Spinal cord (tissue), 10 donors: ENCODE measurements around the gene CEACAM19. TPM values are rescaled to one million over a fixed set of nuclear protein-coding genes. Genes with fewer than 3 reads are reported as not detected.
"Not testable (repeated sequence)": the region's sequence is repeated elsewhere in the genome, so short reads cannot be mapped to it uniquely, and the experiment has no call there.

Source experiments
- DNase-seq, 6 donors: peaks; one replicate each; pipeline versions ENCODE4 v3.0.0 to v3.0.0-alpha.2; 2013 to 2015; ENCODE audit warnings: low spot score in 6 of 6, low read depth in 4 of 6
- H3K27ac ChIP-seq: one replicate; pipeline ENCODE4 v1.5.1; 2013; ENCODE audit warnings: low read depth, low read length, control low read depth
- H3K27me3 ChIP-seq: one replicate; pipeline ENCODE4 v1.6.1; 2013; ENCODE audit warnings: low read length; ENCODE audit not compliant: control insufficient read depth, insufficient read depth
- H3K36me3 ChIP-seq: one replicate; pipeline ENCODE4 v1.6.1; 2013; ENCODE audit warnings: low read length; ENCODE audit not compliant: control insufficient read depth, insufficient read depth
- H3K4me1 ChIP-seq: one replicate; pipeline ENCODE4 v1.6.1; 2013; ENCODE audit warnings: low read length; ENCODE audit not compliant: control insufficient read depth, insufficient read depth
- H3K4me3 ChIP-seq: one replicate; pipeline ENCODE4 v1.5.1; 2013; ENCODE audit warnings: low read depth, low read length, control low read depth
- H3K9me3 ChIP-seq: one replicate; pipeline ENCODE4 v1.6.1; 2013; ENCODE audit warnings: low read length; ENCODE audit not compliant: control insufficient read depth, insufficient read depth
- WGBS: methylation state at CpG from one replicate; pipeline ENCODE4 v1.1.5; 2013; ENCODE audit warnings: missing lambda C conversion rate; ENCODE audit not compliant: insufficient coverage; 5-methylcytosine and 5-hydroxymethylcytosine counted together
- long read RNA-seq, 4 donors: transcript quantifications; one replicate each; lab custom pipeline, GENCODE V29; 2026
- polyA plus RNA-seq, 2 donors: library from polyadenylated mRNA; unstranded; fragments of 120-200 nt; gene quantifications; one replicate each; pipeline ENCODE4 v1.2.1, GENCODE V29; 2013; ENCODE audit not compliant: insufficient read length in 2 of 2
- total RNA-seq, 2 donors: library from RNA; depleted of rRNA in 1 of 2; stranded (reverse); fragments of 120-200 nt in 1 of 2; fragments of >200 nt in 1 of 2; gene quantifications; one replicate each; pipeline versions ENCODE4 v1.2.3 to v1.2.4, GENCODE V29; 2013 to 2014
- donor health status: healthy.

CEACAM19 gene
- 1 to 10 TPM in 1 of 2 donors, under 1 TPM in 1; 0.79 to 4.1 TPM for total RNA-seq
- polyA plus RNA-seq = 10 to 100 TPM in 1 of 2 donors, 1 to 10 TPM in 1; 9.9 to 21.5 TPM
- long read RNA-seq, donor 1 = 0 reads
- long read RNA-seq, donor 2 = 0 reads
- long read RNA-seq, donor 3 = 0 reads
- long read RNA-seq, donor 4 = 0 reads

- 77% methylated on average over 2 of the region's 2 CpGs for whole genome bisulfite sequencing
- H3K36me3 ChIP-seq = peaks cover 2% of the 10 kb centered on the region
Observed at GRCh38 chr19:44671400-44671799, at the start of gene CEACAM19. TSS of gene CEACAM19 (plus strand) at chr19:44671482. CDS start at chr19:44671932, 450 bp downstream.

GRCh38 chr19:44623080-44623479, 48.2 kb upstream of the CEACAM19 start:
- H3K9me3 ChIP-seq = no peaks in the 10 kb centered on the region
- no peaks in the 10 kb centered on the region for H3K4me1 ChIP-seq
- H3K27me3 ChIP-seq = no peaks in the 10 kb centered on the region
- no peak for DNase-seq
- 59% methylated on average over 5 of the region's 5 CpGs for WGBS
- no peak overlapping the region for H3K4me3 ChIP-seq
- H3K36me3 ChIP-seq = no peaks in the 10 kb centered on the region
- no peak overlapping the region for H3K27ac ChIP-seq

More at GRCh38 chr19:44671400-44671799, at the start of gene CEACAM19:
- no peaks in the 10 kb centered on the region for H3K27me3 ChIP-seq
- no peak within 1 kb of the TSS for H3K27ac ChIP-seq
- H3K4me1 ChIP-seq = no peaks in the 10 kb centered on the region
- DNase-seq = no peak
- H3K4me3 ChIP-seq = no peak within 1 kb of the TSS
- no peaks in the 10 kb centered on the region for H3K9me3 ChIP-seq

GRCh38 chr19:44623626-44624025, 47.7 kb upstream of the CEACAM19 start:
- Histone ChIP-seq H3K36me3 (no peaks in the 10 kb centered on the region), H3K9me3 (no peaks in the 10 kb centered on the region), H3K27me3 (no peaks in the 10 kb centered on the region), H3K4me3 (no peak overlapping the region), H3K4me1 (no peaks in the 10 kb centered on the region), H3K27ac (no peak overlapping the region)
- WGBS = 100% methylated on average over 1 of the region's 4 CpGs
- no peak for DNase-seq

- Histone ChIP-seq H3K36me3 (no peaks in the 10 kb centered on the region), H3K27me3 (no peaks in the 10 kb centered on the region), H3K27ac (no peak overlapping the region), H3K9me3 (no peaks in the 10 kb centered on the region), H3K4me1 (no peaks in the 10 kb centered on the region), H3K4me3 (no peak overlapping the region)
- no peak for DNase-seq
- no CpG with 5 or more reads among the region's 4 CpGs for WGBS
Observed at GRCh38 chr19:44624840-44625354, 46.4 kb upstream of the CEACAM19 start.

- WGBS = 86% methylated on average over 4 of the region's 4 CpGs
- H3K27ac ChIP-seq, H3K9me3 ChIP-seq, H3K27me3 ChIP-seq, H3K4me3 ChIP-seq, H3K36me3 ChIP-seq, DNase-seq, H3K4me1 ChIP-seq: not testable (repeated sequence)
Observed at GRCh38 chr19:44625637-44626036, 45.6 kb upstream of the CEACAM19 start.

GRCh38 chr19:44626048-44626624, 45.1 kb upstream of the CEACAM19 start:
- Histone ChIP-seq H3K9me3 (no peaks in the 10 kb centered on the region), H3K4me3 (no peak overlapping the region), H3K27ac (no peak overlapping the region), H3K4me1 (no peaks in the 10 kb centered on the region), H3K36me3 (no peaks in the 10 kb centered on the region), H3K27me3 (no peaks in the 10 kb centered on the region)
- no peak for DNase-seq
- 100% methylated on average over 1 of the region's 1 CpG for WGBS

GRCh38 chr19:44627631-44628030, 43.7 kb upstream of the CEACAM19 start:
- Histone ChIP-seq H3K27me3 (no peaks in the 10 kb centered on the region), H3K4me1 (no peaks in the 10 kb centered on the region), H3K36me3 (no peaks in the 10 kb centered on the region), H3K4me3 (no peak overlapping the region), H3K9me3 (no peaks in the 10 kb centered on the region), H3K27ac (no peak overlapping the region)
- 92% methylated on average over 4 of the region's 4 CpGs for WGBS
- DNase-seq = no peak

- Histone ChIP-seq H3K27me3 (no peaks in the 10 kb centered on the region), H3K4me1 (peaks cover under 1% of the 10 kb centered on the region), H3K9me3 (no peaks in the 10 kb centered on the region), H3K36me3 (no peaks in the 10 kb centered on the region), H3K27ac (no peak overlapping the region), H3K4me3 (no peak overlapping the region)
- no peak for DNase-seq
- WGBS = 84% methylated on average over 3 of the region's 3 CpGs
Observed at GRCh38 chr19:44628793-44629192, 42.5 kb upstream of the CEACAM19 start.

GRCh38 chr19:44631611-44632010, 39.7 kb upstream of the CEACAM19 start:
- H3K9me3 ChIP-seq, DNase-seq, H3K36me3 ChIP-seq, H3K4me1 ChIP-seq, H3K4me3 ChIP-seq, H3K27me3 ChIP-seq, H3K27ac ChIP-seq: not testable (repeated sequence)
- WGBS = 100% methylated on average over 1 of the region's 8 CpGs

- WGBS = 20% methylated on average over 2 of the region's 5 CpGs
- not testable (repeated sequence) for H3K9me3 ChIP-seq, H3K27ac ChIP-seq, H3K36me3 ChIP-seq, H3K27me3 ChIP-seq, DNase-seq, H3K4me1 ChIP-seq, H3K4me3 ChIP-seq
Observed at GRCh38 chr19:44634058-44634457, 37.2 kb upstream of the CEACAM19 start.
